Stimulated activated CD4-positive, alpha-beta T cell treated with anti-CD3 and anti-CD28 coated beads, Interleukin-2, amount 100 ng/mL, for 24 hours (primary cell): Measurements from ENCODE around the gene TTC36.
"Not testable (repeated sequence)": the region's sequence is repeated elsewhere in the genome, so short reads cannot be mapped to it uniquely, and the experiment has no call there.

Experiments used
- DNase-seq, 2 donors: peaks; one replicate each; pipeline ENCODE4 v3.0.0-alpha.2; 2020

The TTC36 gene

DNA sequence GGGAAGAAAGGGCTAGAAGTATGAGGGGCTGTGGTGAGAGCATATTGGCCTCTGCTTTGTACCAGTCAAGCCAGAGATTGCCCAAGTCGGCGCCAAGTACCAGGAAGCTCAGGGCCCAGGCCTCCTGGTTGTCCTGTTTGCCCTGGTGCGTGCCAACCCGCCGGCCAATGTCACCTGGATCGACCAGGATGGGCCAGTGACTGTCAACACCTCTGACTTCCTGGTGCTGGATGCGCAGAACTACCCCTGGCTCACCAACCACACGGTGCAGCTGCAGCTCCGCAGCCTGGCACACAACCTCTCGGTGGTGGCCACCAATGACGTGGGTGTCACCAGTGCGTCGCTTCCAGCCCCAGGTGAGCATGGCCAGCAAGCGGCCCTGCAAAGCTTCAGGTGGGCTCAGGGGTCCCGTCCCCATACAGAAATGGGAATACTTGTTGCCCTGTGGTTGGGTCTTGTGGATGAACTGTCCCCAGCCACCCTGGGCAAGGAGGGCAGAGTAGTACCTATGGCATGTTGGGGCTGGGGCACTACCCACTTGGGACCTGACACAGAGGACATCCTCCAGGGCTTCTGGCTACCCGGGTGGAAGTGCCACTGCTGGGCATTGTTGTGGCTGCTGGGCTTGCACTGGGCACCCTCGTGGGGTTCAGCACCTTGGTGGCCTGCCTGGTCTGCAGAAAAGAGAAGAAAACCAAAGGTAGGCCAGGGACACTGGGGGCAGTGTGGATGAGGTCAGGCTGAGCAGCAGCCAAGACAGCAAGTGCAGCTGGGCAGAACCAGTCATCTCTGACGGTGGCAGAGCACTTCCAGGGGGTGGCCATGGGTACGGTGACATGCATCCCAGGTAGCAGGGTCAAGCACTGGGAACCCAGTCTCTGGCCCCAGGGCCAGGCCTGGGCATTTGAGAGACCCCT lies 5.8 kb downstream of the TTC36 start:
- DNase-seq: no peak

GRCh38 chr11:118533769-118534729 lies 6.8 kb downstream of the TTC36 start:
- DNase-seq: no peak

GRCh38 chr11:118535261-118535660 lies 8.0 kb downstream of the TTC36 start:
- no peak for DNase-seq

GRCh38 chr11:118536726-118537125 lies 9.5 kb downstream of the TTC36 start:
- no peak for DNase-seq

- DNase-seq: no peak
Measured at GRCh38 chr11:118537409-118537980, 10.2 kb downstream of the TTC36 start.

- no peak for DNase-seq
Measured at GRCh38 chr11:118544010-118544646, 16.9 kb downstream of the TTC36 start.

DNA sequence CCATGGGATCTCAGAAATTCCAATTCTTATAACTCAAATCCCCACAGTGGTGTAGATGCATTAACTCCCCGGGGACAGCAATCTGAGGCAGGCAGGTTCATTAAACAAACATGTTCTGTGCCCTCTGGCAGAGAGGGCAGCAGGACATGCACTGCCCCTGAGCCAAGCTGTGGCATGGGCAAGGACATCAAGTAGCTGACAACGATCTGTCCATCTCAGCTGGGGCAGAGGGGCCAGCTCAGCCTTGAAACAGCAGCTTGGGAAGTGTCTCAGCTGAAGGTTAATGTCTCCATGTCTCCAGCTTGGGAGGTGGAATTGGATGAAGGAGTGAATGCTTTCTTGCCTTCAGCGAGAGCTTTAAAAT lies 17.4 kb downstream of the TTC36 start:
- no peak for DNase-seq

- DNase-seq: no peak
Measured at GRCh38 chr11:118545533-118545932, 18.3 kb downstream of the TTC36 start.

GRCh38 chr11:118547132-118547531 lies 19.9 kb downstream of the TTC36 start:
- no peak for DNase-seq

GRCh38 chr11:118552341-118552740 lies 25.1 kb downstream of the TTC36 start:
- DNase-seq: no peak

GRCh38 chr11:118560806-118561205 lies 33.5 kb downstream of the TTC36 start:
- DNase-seq: no peak

GRCh38 chr11:118565051-118565450 lies 37.8 kb downstream of the TTC36 start:
- DNase-seq: no peak

- DNase-seq: no peak
Measured at GRCh38 chr11:118569670-118570069, 42.4 kb downstream of the TTC36 start.

DNA sequence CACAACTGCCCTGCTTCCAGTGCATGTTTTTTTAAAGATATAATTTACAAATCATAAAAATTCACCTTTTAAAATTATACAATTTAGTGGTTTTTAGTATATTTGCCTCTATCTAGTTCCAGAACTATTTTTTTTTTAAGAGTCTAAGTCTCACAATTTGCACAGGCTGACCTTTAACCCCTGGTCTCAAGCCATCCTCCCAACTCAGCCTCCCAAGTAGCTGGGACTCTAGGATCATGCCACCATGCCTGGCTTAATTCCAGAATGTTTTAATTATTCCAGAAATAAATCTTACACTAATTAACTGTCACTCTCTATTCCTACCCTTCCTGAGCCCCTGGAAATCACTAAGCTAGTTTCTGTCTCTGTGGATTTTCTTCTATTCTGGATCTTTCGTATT lies 43.5 kb downstream of the TTC36 start:
- no peak for DNase-seq

DNA sequence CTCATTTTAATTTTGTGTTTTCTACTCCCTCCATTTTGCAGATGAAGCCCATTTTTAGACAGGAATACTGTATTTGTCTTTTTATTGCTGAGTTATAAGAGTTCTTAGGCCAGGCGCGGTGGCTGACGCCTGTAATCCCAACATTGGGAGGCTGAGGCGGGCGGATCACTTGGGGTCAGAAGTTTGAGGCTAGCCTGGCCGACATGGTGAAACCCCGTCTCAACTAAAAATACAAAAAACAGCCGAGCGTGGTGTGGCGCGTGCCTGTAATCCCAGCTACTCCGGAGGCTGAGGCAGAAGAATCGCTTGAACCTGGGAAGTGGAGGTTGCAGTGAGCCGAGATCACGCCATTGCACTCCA lies 44.4 kb downstream of the TTC36 start:
- peak; percentile 29 to 31 for DNase-seq

DNA sequence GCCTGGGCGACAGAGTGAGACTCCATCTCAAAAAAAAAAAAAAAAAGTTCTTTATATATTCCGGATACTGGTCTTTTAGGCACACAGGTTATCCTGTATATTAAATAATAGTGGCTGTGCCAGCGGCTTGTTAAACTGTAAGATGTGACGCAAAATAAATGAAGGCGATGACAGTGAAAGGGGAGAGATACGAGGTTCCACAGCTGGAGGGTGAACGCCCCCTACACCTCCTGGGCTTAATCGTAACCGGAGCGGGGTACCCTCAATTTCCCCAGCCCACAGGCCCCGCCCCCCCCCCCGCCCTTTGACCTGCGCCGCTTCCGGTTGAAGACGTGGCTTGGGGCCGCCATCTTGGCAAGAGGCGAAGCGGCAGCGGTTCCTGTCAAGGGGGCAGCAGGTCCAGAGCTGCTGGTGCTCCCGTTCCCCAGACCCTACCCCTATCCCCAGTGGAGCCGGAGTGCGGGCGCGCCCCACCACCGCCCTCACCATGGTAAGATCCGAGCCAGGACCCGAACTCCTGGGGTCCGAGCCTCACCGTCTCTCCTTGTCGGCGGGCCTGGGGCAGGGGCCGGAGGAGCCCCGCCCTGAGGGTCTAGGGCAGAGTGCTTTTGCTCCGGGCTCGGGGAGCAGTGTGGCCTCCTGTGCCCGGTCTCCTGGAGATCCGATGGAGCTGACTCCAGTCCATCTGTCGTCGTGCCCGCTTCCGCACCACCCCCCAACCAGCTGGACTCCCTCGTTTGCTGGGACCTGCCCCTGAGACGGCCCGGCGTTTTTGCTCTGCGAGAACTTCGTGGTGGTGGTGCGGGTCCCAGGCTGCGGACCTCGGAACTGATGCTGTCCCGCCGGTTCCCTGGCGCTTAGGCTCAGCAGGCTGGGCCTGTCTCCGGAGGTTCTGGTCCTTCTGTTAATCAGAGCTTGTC lies 45.0 kb downstream of the TTC36 start, which contains the start of gene ARCN1:
Gene ARCN1 (plus strand): TSS at position 349 of the 920 bp plus-strand sequence. CDS start 139 bp downstream, at position 488.
- peak; percentile 78 to 79 for DNase-seq

DNA sequence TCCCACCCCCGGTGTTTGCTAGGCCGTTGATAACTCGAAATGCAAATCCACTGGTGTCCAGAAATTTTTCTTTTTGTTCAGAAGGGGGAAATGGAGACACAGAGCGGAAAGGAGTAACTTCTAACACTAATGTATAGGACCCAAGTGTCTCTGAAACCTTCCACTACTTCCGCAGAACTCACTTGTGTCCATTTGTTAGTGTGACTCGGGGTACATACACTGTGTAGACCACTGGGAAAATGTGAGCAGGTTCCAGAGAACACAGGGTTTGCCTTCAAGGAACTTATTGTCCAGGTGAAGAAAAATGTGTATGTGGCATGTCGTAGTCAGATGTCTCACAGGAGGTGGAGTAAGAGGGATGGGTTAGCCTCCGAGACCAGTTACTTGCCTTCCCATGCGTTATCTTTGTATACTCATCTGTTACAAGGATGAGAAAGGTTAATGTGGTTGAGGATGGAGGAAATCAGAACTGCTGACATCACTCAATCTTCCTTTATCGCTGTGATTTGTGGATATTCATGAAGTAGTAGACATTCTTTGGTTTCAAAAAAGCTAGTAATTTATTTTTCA lies 45.8 kb downstream of the TTC36 start:
- peak; percentile 19 to 30 for DNase-seq

GRCh38 chr11:118574636-118575035 lies 47.4 kb downstream of the TTC36 start:
- no peak for DNase-seq

DNA sequence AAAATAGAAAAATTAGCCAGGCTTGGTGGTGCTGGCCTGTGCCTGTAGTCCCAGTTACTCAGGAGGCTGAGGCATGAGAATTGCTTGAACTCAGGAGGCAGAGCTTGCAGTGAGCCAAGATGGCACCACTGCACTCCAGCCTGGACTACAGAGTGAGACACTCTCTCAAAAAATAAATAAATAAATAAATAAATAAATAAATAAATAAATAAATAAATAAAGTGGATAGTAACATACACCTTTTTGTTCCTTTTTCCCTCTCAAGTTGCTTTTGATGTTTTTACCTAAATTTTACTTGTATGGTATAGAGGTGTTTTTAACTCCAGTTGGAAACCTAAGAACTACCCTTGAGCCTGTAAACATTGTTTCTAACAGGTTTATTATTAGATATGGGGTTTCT lies 50.7 kb downstream of the TTC36 start:
- DNase-seq: not testable (repeated sequence)
